GM20000 (cell line): ENCODE data around the gene CISD2.
"Not testable (repeated sequence)": the region's sequence is repeated elsewhere in the genome, so short reads cannot be mapped to it uniquely, and the experiment has no call there.

ENCODE experiments used
- DNase-seq: peaks from one replicate; pipeline ENCODE4 v3.0.0; 2012; ENCODE audit warnings: low spot score
- TF ChIP-seq, protein P1 (sequence below): IDR thresholded peaks from 2 replicates; pipeline ENCODE4 v1.5.1; 2012; ENCODE audit warnings: mild to moderate bottlenecking, control low read depth; ENCODE audit errors: extremely low read depth, missing control alignments

Gene CISD2

DNA sequence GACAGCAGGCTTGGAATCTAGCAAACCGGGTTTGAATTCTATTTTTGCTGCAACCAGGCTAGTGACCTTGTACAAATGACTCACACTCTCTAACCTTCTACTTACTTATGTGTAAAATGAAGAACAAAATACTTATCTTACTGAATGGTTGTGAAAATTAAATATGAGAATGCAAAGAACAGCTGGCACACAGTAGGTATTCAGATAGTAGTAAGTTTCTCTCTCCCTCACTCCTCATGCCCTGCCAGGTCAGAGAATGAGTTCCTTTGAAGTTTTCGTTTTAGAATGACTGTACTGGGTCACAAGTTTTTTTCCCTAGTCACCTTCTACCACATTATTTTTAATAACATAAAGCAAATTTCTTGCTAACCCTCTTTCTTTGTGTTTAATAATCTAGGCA lies 33.0 kb downstream of the CISD2 start:
- DNase-seq = no peak
- TF ChIP-seq, protein P1, sequence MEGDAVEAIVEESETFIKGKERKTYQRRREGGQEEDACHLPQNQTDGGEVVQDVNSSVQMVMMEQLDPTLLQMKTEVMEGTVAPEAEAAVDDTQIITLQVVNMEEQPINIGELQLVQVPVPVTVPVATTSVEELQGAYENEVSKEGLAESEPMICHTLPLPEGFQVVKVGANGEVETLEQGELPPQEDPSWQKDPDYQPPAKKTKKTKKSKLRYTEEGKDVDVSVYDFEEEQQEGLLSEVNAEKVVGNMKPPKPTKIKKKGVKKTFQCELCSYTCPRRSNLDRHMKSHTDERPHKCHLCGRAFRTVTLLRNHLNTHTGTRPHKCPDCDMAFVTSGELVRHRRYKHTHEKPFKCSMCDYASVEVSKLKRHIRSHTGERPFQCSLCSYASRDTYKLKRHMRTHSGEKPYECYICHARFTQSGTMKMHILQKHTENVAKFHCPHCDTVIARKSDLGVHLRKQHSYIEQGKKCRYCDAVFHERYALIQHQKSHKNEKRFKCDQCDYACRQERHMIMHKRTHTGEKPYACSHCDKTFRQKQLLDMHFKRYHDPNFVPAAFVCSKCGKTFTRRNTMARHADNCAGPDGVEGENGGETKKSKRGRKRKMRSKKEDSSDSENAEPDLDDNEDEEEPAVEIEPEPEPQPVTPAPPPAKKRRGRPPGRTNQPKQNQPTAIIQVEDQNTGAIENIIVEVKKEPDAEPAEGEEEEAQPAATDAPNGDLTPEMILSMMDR = no peak

DNA sequence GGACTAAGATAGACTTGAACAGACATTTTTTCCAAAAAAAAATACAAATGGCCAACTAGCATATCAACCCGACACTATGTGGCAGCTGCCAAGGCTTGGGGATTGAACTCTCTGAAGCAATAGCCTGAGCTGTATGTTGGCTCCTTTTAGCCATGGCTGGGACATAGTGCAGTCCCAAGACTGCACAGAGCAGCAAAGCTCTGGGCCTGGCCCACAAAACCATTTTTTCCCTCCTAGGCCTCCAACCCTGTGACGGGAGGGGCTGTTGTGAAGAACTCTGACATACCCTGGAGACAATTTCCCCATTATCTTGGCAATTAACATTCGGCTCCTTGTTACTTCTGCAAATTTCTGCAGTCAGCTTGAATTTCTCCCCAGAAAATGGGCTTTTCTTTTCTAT lies 50.1 kb downstream of the CISD2 start:
- TF ChIP-seq, protein P1 = no peak
- DNase-seq = no peak

DNA sequence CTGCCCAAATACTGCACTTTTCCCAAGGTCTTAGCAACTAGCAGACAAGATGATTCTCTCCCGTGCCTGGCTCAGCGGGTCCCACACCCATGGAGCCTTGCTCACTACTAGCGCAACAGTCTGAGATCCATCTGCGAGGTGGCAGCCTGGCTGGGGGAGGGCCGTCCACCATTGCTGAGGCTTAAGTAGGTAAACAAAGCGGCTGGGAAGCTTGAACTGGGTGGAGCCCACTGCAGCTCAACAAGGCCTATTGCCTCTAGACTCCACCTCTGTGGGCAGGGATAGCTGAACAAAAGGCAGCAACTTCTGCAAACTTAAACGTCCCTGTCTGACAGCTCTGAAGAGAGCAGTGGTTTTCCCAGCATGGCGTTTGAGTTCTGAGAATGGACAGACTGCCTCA lies 50.9 kb downstream of the CISD2 start:
- DNase-seq = not testable (repeated sequence)

DNA sequence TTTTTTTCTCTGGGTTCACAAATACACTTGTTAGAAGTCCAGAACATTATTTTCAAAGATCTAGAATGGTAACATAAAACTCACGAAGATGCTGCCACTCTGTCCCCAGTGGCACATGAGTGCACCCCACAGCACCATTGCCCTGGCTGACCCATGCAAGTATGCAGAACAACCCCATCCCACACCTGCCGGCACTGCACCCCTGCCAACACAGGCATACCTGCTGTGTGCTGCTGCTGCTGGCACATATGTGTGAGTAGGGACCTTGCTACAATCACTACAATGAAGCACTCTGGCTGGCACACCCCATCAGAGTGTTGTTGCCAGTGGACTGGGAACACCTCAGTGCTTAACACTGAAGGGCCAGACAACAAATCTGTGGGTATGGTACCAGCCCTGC lies 66.9 kb downstream of the CISD2 start:
- DNase-seq = no peak
- TF ChIP-seq, protein P1 = no peak

DNA sequence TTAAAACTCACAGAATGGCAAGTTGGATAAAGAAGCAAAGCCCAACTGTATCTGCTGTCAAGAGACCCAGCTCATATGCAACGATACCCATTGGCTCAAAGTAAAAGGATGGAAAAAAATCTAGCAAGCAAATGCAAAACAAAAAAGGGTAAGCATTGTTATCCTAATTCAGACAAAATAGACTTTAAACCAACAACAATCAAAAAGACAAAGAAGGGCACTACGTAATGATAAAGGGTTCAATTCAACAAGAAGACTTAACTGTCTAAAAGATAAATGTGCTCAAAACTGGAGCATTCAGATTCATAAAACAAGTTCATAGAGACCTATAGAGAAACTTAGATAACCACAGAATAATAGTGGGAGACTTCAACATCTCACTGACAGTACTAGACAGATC lies 69.3 kb downstream of the CISD2 start:
- DNase-seq = not testable (repeated sequence)
